GM19467 (cell line): ENCODE results near the gene TCTN2.

Experiments used
- ATAC-seq: cut with Tn5 transposase; IDR thresholded peaks from one replicate; pipeline ENCODE4 v1.9.1; 2021; ENCODE audit warnings: mild to moderate bottlenecking, moderate library complexity; ENCODE audit not compliant: unreplicated experiment

Gene TCTN2

GRCh38 chr12:123733229-123733628, 62.3 kb downstream of the TCTN2 start:
- no peak for ATAC-seq

GRCh38 chr12:123734268-123734667, 63.4 kb downstream of the TCTN2 start:
- ATAC-seq: no peak

- ATAC-seq: no peak
Observed at GRCh38 chr12:123741937-123742572, 71.1 kb downstream of the TCTN2 start.

- ATAC-seq: no peak
Observed at GRCh38 chr12:123743002-123743401, 72.1 kb downstream of the TCTN2 start.

- ATAC-seq: no peak
Observed at GRCh38 chr12:123744836-123745235, 73.9 kb downstream of the TCTN2 start.

GRCh38 chr12:123747309-123747708, 76.4 kb downstream of the TCTN2 start:
- no peak for ATAC-seq

GRCh38 chr12:123748161-123748560, 77.2 kb downstream of the TCTN2 start:
- ATAC-seq: no peak

GRCh38 chr12:123748661-123749060, 77.7 kb downstream of the TCTN2 start:
- no peak for ATAC-seq

GRCh38 chr12:123749355-123749754, 78.4 kb downstream of the TCTN2 start:
- no peak for ATAC-seq

- no peak for ATAC-seq
Observed at GRCh38 chr12:123750159-123750656, 79.3 kb downstream of the TCTN2 start.

GRCh38 chr12:123752046-123752445, 81.1 kb downstream of the TCTN2 start:
- no peak for ATAC-seq

- no peak for ATAC-seq
Observed at GRCh38 chr12:123754041-123754772, 83.3 kb downstream of the TCTN2 start.

GRCh38 chr12:123757561-123757960, 86.6 kb downstream of the TCTN2 start:
- ATAC-seq: no peak
